Mesothelial cell of epicardium (in vitro differentiated cells): Measurements from ENCODE around the gene CUTA. TPM values are rescaled to one million over a fixed set of nuclear protein-coding genes. Genes with fewer than 3 reads are reported as not detected.
"Not testable (repeated sequence)": the region's sequence is repeated elsewhere in the genome, so short reads cannot be mapped to it uniquely, and the experiment has no call there.

Source experiments
- DNase-seq, 2 experiments: peaks; one replicate each; pipeline ENCODE4 v3.0.0; 2021; ENCODE audit warnings: low spot score in 2 of 2; ENCODE audit not compliant: unreplicated experiment in 2 of 2
- H3K27ac Mint-ChIP-seq: 2 replicates; pipeline ENCODE4 v1.8.0; 2021; ENCODE audit warnings: mixed read lengths
- H3K27me3 Mint-ChIP-seq: 2 replicates; pipeline ENCODE4 v1.8.0; 2021; ENCODE audit warnings: low read depth, mixed read lengths
- H3K36me3 Mint-ChIP-seq: 2 replicates; pipeline ENCODE4 v1.8.0; 2021; ENCODE audit warnings: mixed read lengths
- H3K4me1 Mint-ChIP-seq: 2 replicates; pipeline ENCODE4 v1.8.0; 2021; ENCODE audit warnings: mixed read lengths
- H3K4me3 Mint-ChIP-seq: 2 replicates; pipeline ENCODE4 v1.8.0; 2021; ENCODE audit warnings: mild to moderate bottlenecking, moderate library complexity, mixed read lengths
- H3K9me3 Mint-ChIP-seq: 2 replicates; pipeline ENCODE4 v1.8.0; 2021; ENCODE audit warnings: mixed read lengths
- microRNA-seq: library from miRNA; unstranded; fragments of <30 nt; microRNA quantifications from one replicate; pipeline ENCODE4 v1.2.0, GENCODE V29; 2021; ENCODE audit warnings: inconsistent platforms, mixed read lengths
- total RNA-seq: library from RNA; stranded (reverse); gene quantifications from 3 replicates; pipeline ENCODE4 v1.2.1, GENCODE V29; 2021
- TF ChIP-seq, protein P1 (sequence below): fragments of 200-600 bp; sonication (generic); IDR thresholded peaks from one replicate; pipeline ENCODE4 v1.5.0; 2021; ENCODE audit warnings: antibody characterized with exemption; ENCODE audit not compliant: unreplicated experiment

The CUTA gene
- total RNA-seq, 1 donor from 2014 or later, result 239 TPM

DNA sequence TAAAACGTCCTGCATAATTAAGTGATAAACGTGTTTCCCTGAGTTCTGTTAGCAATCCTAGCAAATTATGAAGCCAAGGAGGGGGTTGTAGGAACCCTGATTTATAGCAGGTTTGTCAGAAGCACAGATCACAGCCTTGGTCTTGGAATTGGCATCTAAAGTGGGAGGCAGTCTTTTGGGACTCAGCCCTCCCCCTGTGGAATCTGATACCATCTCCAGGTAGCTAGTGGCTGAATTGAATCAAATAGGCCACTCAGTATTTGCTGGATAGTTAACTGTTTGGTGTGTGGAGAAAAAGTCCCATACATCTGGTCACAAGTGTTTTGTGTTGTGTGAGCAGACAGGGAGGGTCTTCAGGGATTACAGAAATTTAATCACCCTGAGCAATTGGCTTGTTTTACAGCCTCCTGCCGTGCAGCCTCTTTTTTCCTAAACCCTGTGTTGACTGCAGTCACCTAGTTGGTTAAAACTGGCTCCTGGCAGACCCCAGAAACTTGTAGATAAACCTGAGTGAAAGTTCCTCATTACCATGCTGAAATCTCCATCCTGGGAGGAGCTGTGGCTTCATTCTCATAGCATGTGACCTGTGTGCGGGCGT is 45.3 kb downstream of the CUTA start:
- no peak for DNase-seq
- TF ChIP-seq, protein P1, sequence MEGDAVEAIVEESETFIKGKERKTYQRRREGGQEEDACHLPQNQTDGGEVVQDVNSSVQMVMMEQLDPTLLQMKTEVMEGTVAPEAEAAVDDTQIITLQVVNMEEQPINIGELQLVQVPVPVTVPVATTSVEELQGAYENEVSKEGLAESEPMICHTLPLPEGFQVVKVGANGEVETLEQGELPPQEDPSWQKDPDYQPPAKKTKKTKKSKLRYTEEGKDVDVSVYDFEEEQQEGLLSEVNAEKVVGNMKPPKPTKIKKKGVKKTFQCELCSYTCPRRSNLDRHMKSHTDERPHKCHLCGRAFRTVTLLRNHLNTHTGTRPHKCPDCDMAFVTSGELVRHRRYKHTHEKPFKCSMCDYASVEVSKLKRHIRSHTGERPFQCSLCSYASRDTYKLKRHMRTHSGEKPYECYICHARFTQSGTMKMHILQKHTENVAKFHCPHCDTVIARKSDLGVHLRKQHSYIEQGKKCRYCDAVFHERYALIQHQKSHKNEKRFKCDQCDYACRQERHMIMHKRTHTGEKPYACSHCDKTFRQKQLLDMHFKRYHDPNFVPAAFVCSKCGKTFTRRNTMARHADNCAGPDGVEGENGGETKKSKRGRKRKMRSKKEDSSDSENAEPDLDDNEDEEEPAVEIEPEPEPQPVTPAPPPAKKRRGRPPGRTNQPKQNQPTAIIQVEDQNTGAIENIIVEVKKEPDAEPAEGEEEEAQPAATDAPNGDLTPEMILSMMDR, result no peak
- no peak overlapping the region for H3K4me3 Mint-ChIP-seq
- H3K27me3 Mint-ChIP-seq, result no peaks in the 10 kb centered on the region
- peak overlapping the region; percentile 89 for H3K27ac Mint-ChIP-seq
- H3K36me3 Mint-ChIP-seq, result no peaks in the 10 kb centered on the region
- H3K4me1 Mint-ChIP-seq, result peaks cover 36% of the 10 kb centered on the region
- H3K9me3 Mint-ChIP-seq, result no peaks in the 10 kb centered on the region

DNA sequence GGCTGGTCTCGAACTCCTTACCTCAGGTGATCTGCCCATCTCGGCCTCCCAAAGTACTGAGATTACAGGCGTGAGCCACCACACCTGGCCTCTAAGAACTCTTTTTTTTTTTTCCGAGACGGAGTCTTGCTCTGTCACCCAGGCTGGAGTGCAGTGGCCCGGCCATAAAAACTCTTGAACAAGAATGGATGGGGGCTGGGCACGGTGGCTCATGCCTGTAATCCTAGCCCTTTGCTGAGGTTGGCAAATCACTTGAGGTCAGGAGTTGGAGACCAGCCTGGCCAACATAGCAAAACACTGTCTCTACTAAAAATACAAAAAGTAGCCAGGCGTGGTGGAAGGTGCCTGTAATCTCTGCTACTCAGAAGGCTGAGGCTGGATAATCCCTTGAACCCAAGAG is 46.0 kb downstream of the CUTA start:
- H3K27ac Mint-ChIP-seq, result peak overlapping the region; percentile 21
- H3K27me3 Mint-ChIP-seq, H3K4me3 Mint-ChIP-seq, DNase-seq, H3K9me3 Mint-ChIP-seq, H3K36me3 Mint-ChIP-seq: not testable (repeated sequence)
- H3K4me1 Mint-ChIP-seq, result peaks cover 36% of the 10 kb centered on the region

DNA sequence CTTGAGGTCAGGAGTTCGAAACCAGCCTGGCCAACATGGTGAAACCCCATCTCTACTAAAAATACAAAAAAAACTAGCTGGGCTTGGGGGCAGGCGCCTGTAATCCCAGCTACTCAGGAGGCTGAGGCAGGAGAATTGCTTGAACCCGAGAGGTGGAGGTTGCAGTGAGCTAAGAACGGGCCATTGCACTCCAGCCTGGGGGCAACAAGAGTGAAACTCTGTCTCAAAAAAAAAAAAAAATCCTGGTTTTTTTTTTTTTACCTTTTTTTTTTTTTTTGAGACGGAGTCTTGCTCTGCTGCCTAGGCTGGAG is 50.2 kb downstream of the CUTA start:
- H3K36me3 Mint-ChIP-seq, H3K4me3 Mint-ChIP-seq, H3K27me3 Mint-ChIP-seq, DNase-seq, H3K9me3 Mint-ChIP-seq, H3K27ac Mint-ChIP-seq: not testable (repeated sequence)
- H3K4me1 Mint-ChIP-seq, result peaks cover 23% of the 10 kb centered on the region

DNA sequence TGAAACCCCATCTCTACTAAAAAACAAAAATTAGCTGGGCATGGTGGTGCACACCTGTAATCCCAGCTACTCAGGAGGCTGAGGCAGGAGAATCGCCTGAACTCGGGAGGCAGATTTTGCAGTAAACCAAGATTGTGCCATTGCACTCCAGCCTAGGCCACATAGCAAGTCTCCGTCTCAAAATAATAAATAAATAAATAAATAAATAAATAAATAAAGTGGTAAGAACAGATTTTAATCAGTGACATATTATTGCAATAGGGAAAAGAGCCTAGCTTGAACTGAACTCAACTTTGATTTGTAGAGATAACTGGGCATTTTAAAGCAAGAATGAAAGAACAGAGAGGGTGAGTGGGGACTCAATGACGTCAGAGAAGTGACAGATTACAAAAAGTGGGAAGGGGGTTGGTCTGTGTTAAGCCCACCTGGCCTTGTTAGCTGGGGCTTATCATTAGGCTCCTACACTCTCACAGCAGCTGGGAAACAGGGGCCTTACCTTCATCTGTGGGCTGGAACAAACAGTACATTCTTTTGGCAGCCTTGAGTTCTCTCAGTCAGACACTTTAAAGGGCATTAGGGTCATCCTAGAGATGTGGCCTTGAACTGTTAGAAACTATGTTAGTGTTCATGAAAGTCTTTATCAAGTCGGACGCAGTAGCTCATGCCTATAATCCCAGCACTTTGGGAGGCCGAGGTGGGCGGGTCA is 50.7 kb downstream of the CUTA start:
- Mint-ChIP-seq H3K4me1 (peaks cover 18% of the 10 kb centered on the region), H3K36me3 (no peaks in the 10 kb centered on the region), H3K27ac (no peak overlapping the region), H3K9me3 (no peaks in the 10 kb centered on the region), H3K27me3 (no peaks in the 10 kb centered on the region), H3K4me3 (no peak overlapping the region)
- TF ChIP-seq, protein P1, result no peak
- no peak for DNase-seq

Small RNA genes within 50 kb of the gene (microRNA-seq; reads per million reads assigned to microRNA genes)
- not detected for gene MIR5004

Other genes with a start within 250 kb of the CUTA start
- gene COL11A2, start 225.6 kb downstream of the CUTA start, total RNA-seq, result 12.6 to 14.4 TPM (median 14.2 TPM) in 3 replicates
- 67.6 to 70.4 TPM (median 70.3 TPM) in 3 replicates for gene RXRB, start 217.4 kb downstream of the CUTA start, total RNA-seq
- 138 to 140 TPM (median 140 TPM) in 3 replicates for gene SLC39A7, start 217.2 kb downstream of the CUTA start, total RNA-seq
- 15.0 to 15.3 TPM (median 15.1 TPM) in 3 replicates for gene HSD17B8, start 213.5 kb downstream of the CUTA start, total RNA-seq
- gene RING1, start 209.6 kb downstream of the CUTA start, total RNA-seq, result 55.8 to 59.0 TPM (median 56.0 TPM) in 3 replicates
- 67.2 to 69.8 TPM (median 69.6 TPM) in 3 replicates for gene VPS52, start 146.2 kb downstream of the CUTA start, total RNA-seq
- gene RPS18, start 146.0 kb downstream of the CUTA start, total RNA-seq, result 2,626 to 2,771 TPM (median 2,750 TPM) in 3 replicates
- 3.9 to 4.6 TPM (median 4.3 TPM) in 3 replicates for gene B3GALT4, start 141.0 kb downstream of the CUTA start, total RNA-seq
- gene WDR46, start 128.9 kb downstream of the CUTA start, total RNA-seq, result 46.2 to 53.6 TPM (median 52.0 TPM) in 3 replicates
- gene PFDN6, start 128.5 kb downstream of the CUTA start, total RNA-seq, result 38.7 to 43.0 TPM (median 39.9 TPM) in 3 replicates
- 108 to 113 TPM (median 112 TPM) in 3 replicates for gene RGL2, start 119.2 kb downstream of the CUTA start, total RNA-seq
- 62.8 to 68.3 TPM (median 64.4 TPM) in 3 replicates for gene TAPBP, start 104.0 kb downstream of the CUTA start, total RNA-seq
- gene ZBTB22, start 100.4 kb downstream of the CUTA start, total RNA-seq, result 33.2 to 36.0 TPM (median 35.8 TPM) in 3 replicates
- gene DAXX, start 95.1 kb downstream of the CUTA start, total RNA-seq, result 31.9 to 33.2 TPM (median 33.1 TPM) in 3 replicates
- gene KIFC1, start 26.3 kb downstream of the CUTA start, total RNA-seq, result 30.1 to 31.3 TPM (median 30.3 TPM) in 3 replicates
- gene PHF1, start 7.1 kb downstream of the CUTA start, total RNA-seq, result 61.0 to 63.6 TPM (median 63.0 TPM) in 3 replicates
- gene SYNGAP1, start 2.0 kb upstream of the CUTA start, total RNA-seq, result 57.7 to 66.1 TPM (median 65.1 TPM) in 3 replicates
- gene ZBTB9, start 36.5 kb upstream of the CUTA start, total RNA-seq, result 9.6 to 10.2 TPM (median 10.0 TPM) in 3 replicates
- gene BAK1, start 162.2 kb upstream of the CUTA start, total RNA-seq, result 14.0 to 15.1 TPM (median 15.0 TPM) in 3 replicates
- gene ITPR3, start 203.2 kb upstream of the CUTA start, total RNA-seq, result 6.3 to 6.4 TPM (median 6.4 TPM) in 3 replicates